ENCODE measurements around the gene PGRMC2. TPM values are rescaled to one million over a fixed set of nuclear protein-coding genes. Genes with fewer than 3 reads are reported as not detected.

The PGRMC2 gene
- total RNA-seq, 1 experiment from 2014 or later: 77.6 TPM

DNA sequence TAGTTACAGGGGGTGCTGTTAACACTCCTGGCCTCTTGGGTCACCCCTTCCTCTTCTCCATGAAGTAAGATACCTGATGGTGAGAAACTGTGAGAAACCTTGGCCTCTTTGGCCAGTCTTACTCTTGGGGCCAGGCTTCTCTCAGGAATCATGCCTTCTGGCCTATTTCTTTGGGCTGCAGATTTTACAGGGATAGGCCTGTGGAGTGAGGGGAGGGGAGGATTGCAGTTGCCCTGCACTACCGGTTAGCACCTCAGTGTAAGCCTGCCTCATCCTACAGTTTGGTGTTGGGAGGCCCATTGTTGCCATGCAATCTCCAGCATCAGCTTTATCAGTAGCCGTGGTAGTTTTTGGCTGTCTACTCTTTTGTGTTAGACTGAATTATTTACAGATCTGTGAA, 7.6 kb upstream of the PGRMC2 start:
- H2BK5ac ChIP-seq (ENCODE audit: insufficient read length, low read length): no peak overlapping the region
- H4K20me1 ChIP-seq (ENCODE audit: control insufficient read depth, insufficient read depth, insufficient read length): no peaks in the 10 kb centered on the region
- no peak overlapping the region for H2BK12ac ChIP-seq (ENCODE audit: insufficient read length, low read depth, low read length)
- H3K4me1 ChIP-seq (ENCODE audit: insufficient read depth, low read length): no peaks in the 10 kb centered on the region
- no peak overlapping the region for H3K56ac ChIP-seq (ENCODE audit: insufficient read length, low read depth, low read length)
- no peak overlapping the region for H3K9ac ChIP-seq (ENCODE audit: extremely low read depth, insufficient read length, low read length)
- DNase-seq: no peak
- Mint-ChIP-seq H3K27me3 (ENCODE audit: low read depth) (no peaks in the 10 kb centered on the region), H3K4me1 (peaks cover 3 to 7% of the 10 kb centered on the region in 2 experiments; a peak in 2 of 4 replicates), H3K4me3 (no peak overlapping the region), H3K36me3 (ENCODE audit: insufficient read depth in 1 of 3, low read depth in 3 of 3) (peaks cover 0 to 2% (median 0%) of the 10 kb centered on the region in 3 experiments; a peak in 2 of 7 replicates), H3K9me3 (no peaks in the 10 kb centered on the region), H3K27ac (no peak overlapping the region; a peak in 1 of 7 replicates)
- no CpG with 5 or more reads among the region's 2 CpGs for WGBS (ENCODE audit: extremely low coverage, insufficient read length, low lambda C conversion rate)
- H3T11ph ChIP-seq (ENCODE audit: low read length): no peak overlapping the region
- H3K9me3 ChIP-seq (ENCODE audit: control insufficient read depth, low read depth, low read length): no peaks in the 10 kb centered on the region
- H2BK15ac ChIP-seq (ENCODE audit: low read depth, low read length): no peak overlapping the region
- H3K4ac ChIP-seq (ENCODE audit: low read depth, low read length): no peak overlapping the region
- H3K27ac ChIP-seq (ENCODE audit: insufficient read length, low read depth, low read length): no peak overlapping the region
- H2BK120ac ChIP-seq (ENCODE audit: low read depth, low read length, poor library complexity, severe bottlenecking): no peak overlapping the region
- H4K8ac ChIP-seq (replicated peaks; ENCODE audit: insufficient read length, low read depth, low read length): no peak overlapping the region
- H3K23ac ChIP-seq (ENCODE audit: insufficient read length, low read depth, low read length): no peak overlapping the region
- no peak overlapping the region for H3K14ac ChIP-seq (ENCODE audit: insufficient read depth, low read length)
- H4K5ac ChIP-seq (ENCODE audit: insufficient read length, low read depth, low read length): no peak overlapping the region
- no peaks in the 10 kb centered on the region for H3K79me1 ChIP-seq (ENCODE audit: insufficient read depth, low read depth, low read length, poor library complexity, severe bottlenecking)
- no peak overlapping the region for H3K4me2 ChIP-seq (ENCODE audit: insufficient read depth, insufficient read length, low read length)
- H3K27me3 ChIP-seq (ENCODE audit: insufficient read depth, low read length): no peaks in the 10 kb centered on the region
- no peaks in the 10 kb centered on the region for H3K79me2 ChIP-seq (ENCODE audit: insufficient read depth, low read length)
- H4K91ac ChIP-seq (ENCODE audit: insufficient read length, low read depth, low read length): no peak overlapping the region
- no peak for TF ChIP-seq CTCF (conservative IDR thresholded peaks at IDR 0.05)
- no peak overlapping the region for H2AFZ ChIP-seq (ENCODE audit: low read length)
- H3K23me2 ChIP-seq (ENCODE audit: insufficient read length, low read depth, low read length, poor library complexity, severe bottlenecking): no peaks in the 10 kb centered on the region
- H2AK5ac ChIP-seq (ENCODE audit: insufficient read length, low read length): no peak overlapping the region
- H3K18ac ChIP-seq (ENCODE audit: insufficient read length, low read depth, low read length): no peak overlapping the region
- H2BK20ac ChIP-seq (ENCODE audit: low read depth, low read length, poor library complexity, severe bottlenecking): no peak overlapping the region
